IPS DF 6.9 (cell line): Measurements from ENCODE around the gene DCHS1.

ENCODE experiments used
- DNase-seq: peaks from one replicate; pipeline ENCODE4 v3.0.0-alpha.2; 2013; ENCODE audit warnings: low read depth, low spot score
- H3K27ac ChIP-seq: one replicate; pipeline ENCODE4 v1.5.1; 2013; ENCODE audit warnings: low read length, control low read depth
- H3K27me3 ChIP-seq: 2 replicates; pipeline ENCODE4 v1.6.1; 2013; ENCODE audit warnings: mild to moderate bottlenecking, low read length; ENCODE audit not compliant: control insufficient read depth, insufficient read depth
- H3K36me3 ChIP-seq: 2 replicates; pipeline ENCODE4 v1.6.1; 2013; ENCODE audit warnings: low read length; ENCODE audit not compliant: control insufficient read depth, insufficient read depth
- H3K4me1 ChIP-seq: 2 replicates; pipeline ENCODE4 v1.6.1; 2013; ENCODE audit warnings: low read length; ENCODE audit not compliant: control insufficient read depth, insufficient read depth
- H3K4me3 ChIP-seq: 2 replicates; pipeline ENCODE4 v1.5.1; 2013; ENCODE audit warnings: mild to moderate bottlenecking, low read length
- H3K9me3 ChIP-seq: 2 replicates; pipeline ENCODE4 v1.6.1; 2013; ENCODE audit warnings: low read length, inconsistent platforms; ENCODE audit not compliant: control insufficient read depth, insufficient read depth
- WGBS: extraction: QIAGEN DNeasy Blood & Tissue Kit; methylation state at CpG from one replicate; pipeline ENCODE4 v1.1.7; 2013; ENCODE audit warnings: mixed read lengths, missing lambda C conversion rate; ENCODE audit not compliant: insufficient read length, insufficient coverage; 5-methylcytosine and 5-hydroxymethylcytosine counted together

The DCHS1 gene

DNA sequence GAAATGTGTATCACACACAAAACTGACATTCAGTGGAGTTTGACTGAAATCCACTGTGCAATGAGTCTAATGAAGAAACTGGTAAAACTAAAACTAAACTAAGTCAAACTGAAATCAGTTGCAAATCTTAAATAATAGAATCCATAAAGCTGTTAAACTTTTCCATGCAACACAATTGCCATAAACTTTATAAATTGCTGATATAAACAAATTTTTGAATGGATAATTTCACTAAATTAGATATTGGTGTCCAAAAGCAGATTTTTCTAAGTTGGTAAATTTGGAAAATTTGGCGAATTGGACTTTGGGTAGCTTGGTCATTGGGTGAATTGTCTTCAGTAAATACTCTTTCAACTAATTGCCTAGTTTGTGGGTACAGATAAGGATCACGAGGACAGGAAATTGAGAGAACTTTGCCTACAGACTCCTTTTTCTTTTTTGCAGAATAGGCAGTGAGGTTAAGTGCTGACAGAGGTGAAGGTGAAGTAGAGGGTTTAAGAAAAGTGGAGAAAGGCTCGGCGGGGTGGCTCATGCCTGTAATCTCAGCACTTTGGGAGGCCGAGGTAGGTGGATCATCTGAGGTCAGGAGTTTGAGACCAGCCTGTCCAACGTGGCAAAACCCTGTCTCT is 14.7 kb upstream of the DCHS1 start:
- no peak overlapping the region for H3K4me3 ChIP-seq
- 100% methylated on average over 1 of the region's 6 CpGs for WGBS
- no peak for DNase-seq

DNA sequence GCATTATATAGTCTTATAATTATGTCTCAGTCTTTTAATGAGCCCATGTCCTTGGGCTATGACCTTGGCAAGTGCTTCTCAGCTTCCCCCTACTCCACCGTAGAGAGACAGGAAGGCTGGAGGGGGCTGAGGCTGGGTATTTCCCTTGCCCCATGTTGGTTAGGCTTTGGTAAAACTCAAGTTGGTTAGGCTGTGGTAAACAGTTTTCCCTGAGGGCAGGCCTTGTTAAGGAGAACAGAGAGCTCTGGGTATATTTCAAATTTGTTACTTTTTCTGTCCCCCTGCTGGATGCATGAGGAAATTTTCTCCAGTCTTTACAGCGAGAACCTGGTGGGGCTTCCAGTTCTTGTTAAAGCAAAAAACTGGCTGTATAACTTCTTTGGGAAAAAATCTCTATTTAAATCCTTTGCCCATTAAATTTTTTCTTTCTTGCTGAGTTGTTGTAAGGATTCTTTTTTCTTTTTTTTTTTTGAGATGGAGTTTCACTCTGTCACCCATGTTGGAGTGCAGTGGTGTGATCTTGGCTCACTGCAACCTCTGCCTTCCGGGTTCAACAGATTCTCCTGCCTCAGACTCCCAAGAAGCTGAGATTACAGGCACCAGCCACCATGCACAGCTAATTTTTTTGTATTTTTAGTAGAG is 12.2 kb upstream of the DCHS1 start:
- Histone ChIP-seq H3K36me3 (no peaks in the 10 kb centered on the region), H3K4me3 (no peak overlapping the region), H3K4me1 (no peaks in the 10 kb centered on the region), H3K9me3 (no peaks in the 10 kb centered on the region; the same call in 1 of the 2 replicates), H3K27ac (no peak overlapping the region), H3K27me3 (no peaks in the 10 kb centered on the region)
- no CpG with 5 or more reads among the region's 3 CpGs for WGBS
- no peak for DNase-seq

More for the DNA sequence above, 14.7 kb upstream of the DCHS1 start:
- Histone ChIP-seq H3K27me3 (no peaks in the 10 kb centered on the region), H3K36me3 (no peaks in the 10 kb centered on the region), H3K9me3 (no peaks in the 10 kb centered on the region; the same call in 1 of the 2 replicates), H3K4me1 (no peaks in the 10 kb centered on the region), H3K27ac (no peak overlapping the region)

DNA sequence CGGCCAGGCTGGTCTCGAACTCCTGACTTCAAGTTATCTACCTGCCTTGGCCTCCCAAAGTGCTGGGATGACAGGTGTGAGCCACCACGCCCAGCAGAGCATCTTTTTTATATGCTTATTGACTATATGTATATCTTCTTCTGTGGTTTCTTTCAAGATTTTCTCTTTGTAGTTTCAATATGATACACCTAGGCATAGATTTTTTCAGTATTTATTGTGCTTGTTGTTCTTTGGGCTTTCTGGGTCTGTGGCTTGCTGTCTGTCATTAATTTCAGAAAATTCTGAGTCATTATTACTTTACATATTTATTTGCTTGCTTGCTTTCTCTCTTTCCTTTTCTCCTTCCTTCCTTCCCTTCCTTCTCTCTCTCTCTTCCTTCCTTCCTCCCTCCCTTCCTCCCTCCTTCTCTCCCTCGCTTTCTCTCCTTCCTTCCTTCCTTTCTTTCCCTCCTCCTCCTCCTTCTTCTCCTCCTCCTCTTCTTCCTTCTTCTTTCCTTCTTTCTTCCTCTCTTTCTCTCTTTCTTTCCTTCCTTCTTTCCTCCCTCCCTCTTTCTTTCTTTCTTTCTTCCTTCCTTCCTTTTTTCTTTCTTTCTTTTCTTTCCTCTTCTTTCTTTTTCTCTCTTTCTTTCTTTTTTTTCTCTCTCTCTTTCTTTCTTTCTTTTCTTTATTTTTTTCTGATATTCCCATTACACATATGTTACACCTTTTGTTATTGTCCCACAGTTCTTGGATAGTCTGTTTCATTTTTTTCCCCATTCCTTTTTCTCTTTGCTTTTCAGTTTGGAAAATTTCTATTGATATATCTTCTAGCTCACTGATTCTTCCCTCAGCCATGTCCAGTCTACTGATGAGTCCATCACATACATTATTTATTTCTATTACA is 10.9 kb upstream of the DCHS1 start:
- no CpG with 5 or more reads among the region's 4 CpGs for WGBS
- no peaks in the 10 kb centered on the region for H3K36me3 ChIP-seq
- no peak overlapping the region for H3K4me3 ChIP-seq
- DNase-seq, result no peak
- no peaks in the 10 kb centered on the region for H3K4me1 ChIP-seq
- H3K27ac ChIP-seq, result no peak overlapping the region
- H3K27me3 ChIP-seq, result no peaks in the 10 kb centered on the region
- H3K9me3 ChIP-seq, result no peaks in the 10 kb centered on the region; the same call in 1 of the 2 replicates

DNA sequence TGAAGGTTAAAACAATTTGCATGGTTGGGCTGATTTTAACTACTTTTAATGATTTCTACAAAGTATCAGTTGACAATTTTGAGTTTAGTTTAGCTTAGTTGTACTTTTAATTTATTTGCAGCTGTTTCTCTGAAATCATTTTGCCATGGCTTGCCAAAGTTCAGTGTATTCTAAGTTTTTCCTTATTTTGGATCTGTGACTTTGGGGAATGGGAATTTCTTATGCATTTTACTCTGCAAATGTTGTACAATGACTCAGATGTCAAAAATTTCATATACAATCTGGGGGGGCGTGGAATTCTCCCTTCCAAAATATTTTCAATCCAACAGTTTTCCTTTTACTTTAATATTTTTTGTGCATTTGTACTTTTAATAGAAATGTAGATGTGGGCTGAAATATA is 8.9 kb upstream of the DCHS1 start:
- no peaks in the 10 kb centered on the region for H3K4me1 ChIP-seq
- WGBS, result no CpG with 5 or more reads among the region's 1 CpG
- H3K27ac ChIP-seq, result no peak overlapping the region
- H3K36me3 ChIP-seq, result no peaks in the 10 kb centered on the region
- DNase-seq, result no peak
- no peak overlapping the region for H3K4me3 ChIP-seq
- no peaks in the 10 kb centered on the region for H3K9me3 ChIP-seq
- no peaks in the 10 kb centered on the region for H3K27me3 ChIP-seq

DNA sequence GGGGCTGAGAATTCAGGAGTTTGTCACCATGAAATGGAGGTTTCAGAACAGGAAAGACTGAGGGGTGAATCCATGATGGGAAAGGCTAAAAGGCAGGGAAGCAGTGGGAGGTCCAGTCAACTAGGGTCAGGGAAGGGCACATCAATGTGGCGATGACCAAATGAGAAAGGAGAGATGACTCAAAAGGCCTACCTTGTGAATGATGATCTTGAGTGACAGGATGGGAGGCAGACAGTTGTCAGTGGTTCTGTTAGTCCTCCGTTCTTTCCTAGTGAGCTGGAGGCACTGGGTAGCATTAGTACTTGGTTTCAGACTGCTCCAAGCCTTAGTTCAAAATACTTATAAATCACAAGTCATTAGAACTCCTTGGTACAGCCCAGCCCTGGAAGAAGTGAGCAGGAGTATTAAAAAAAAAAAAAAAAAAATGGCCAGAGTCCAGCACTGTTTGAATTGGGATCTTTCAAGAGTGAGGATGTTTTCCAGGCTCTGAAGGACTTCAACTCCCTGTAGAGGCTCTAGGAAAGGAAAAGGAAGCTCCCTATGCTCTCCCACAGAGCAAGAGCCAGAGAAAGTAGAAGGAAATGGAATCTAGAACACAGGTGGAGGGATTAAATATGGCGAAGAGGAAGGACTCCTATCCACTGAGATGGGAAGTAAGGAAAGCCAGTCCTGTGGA is 8.3 kb upstream of the DCHS1 start:
- Histone ChIP-seq H3K9me3 (no peaks in the 10 kb centered on the region), H3K4me1 (no peaks in the 10 kb centered on the region), H3K27me3 (no peaks in the 10 kb centered on the region), H3K27ac (no peak overlapping the region), H3K4me3 (no peak overlapping the region), H3K36me3 (no peaks in the 10 kb centered on the region)
- no peak for DNase-seq
- WGBS, result no CpG with 5 or more reads among the region's 3 CpGs

DNA sequence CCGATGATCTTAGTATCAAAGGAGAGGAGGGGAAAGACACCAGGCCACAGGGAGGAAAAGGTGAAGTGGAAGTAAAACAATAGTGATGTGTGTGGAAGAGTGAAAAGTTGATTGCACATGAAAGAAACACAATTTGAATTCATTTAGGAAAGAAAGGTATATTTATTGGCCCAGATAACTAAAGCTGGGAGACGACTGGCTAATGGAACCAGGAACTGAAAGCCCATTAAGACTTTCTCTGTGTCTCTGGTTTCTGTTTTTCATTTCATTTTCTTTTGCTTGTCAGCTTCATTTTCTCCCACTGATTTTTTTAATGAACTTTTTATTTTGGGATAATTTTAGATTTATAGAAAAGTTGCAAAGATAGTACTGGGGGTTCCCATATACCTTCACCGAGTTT is 5.1 kb upstream of the DCHS1 start:
- Histone ChIP-seq H3K4me3 (no peak overlapping the region), H3K9me3 (no peaks in the 10 kb centered on the region), H3K27me3 (peaks cover 7% of the 10 kb centered on the region), H3K27ac (no peak overlapping the region), H3K36me3 (no peaks in the 10 kb centered on the region; the same call in 1 of the 2 replicates), H3K4me1 (no peaks in the 10 kb centered on the region)
- no CpG with 5 or more reads among the region's 3 CpGs for whole genome bisulfite sequencing
- DNase-seq, result no peak

DNA sequence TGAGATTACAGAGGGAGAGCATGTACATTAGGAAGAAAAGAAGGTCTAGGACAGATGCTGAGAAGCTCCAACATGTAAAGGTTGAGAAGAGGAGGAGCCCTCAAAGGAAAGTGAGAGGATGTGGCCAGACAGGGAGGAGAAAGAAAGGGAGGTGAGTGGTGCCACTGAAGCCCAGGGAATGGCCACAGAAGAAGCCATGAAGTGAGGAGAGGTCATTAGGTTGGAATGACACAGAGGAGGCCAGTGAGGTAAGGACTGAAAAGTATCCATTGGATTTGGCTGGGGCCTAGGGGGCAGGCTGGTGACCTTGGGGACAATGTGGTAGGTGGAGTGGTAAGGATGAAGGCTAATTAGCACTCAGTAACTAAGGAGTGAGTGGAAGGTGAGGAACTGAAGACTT is 3.0 kb upstream of the DCHS1 start:
- Histone ChIP-seq H3K4me1 (peaks cover 4% of the 10 kb centered on the region; the same call in 1 of the 2 replicates), H3K27ac (no peak overlapping the region), H3K27me3 (peaks cover 12% of the 10 kb centered on the region), H3K36me3 (no peaks in the 10 kb centered on the region; the same call in 1 of the 2 replicates), H3K9me3 (no peaks in the 10 kb centered on the region), H3K4me3 (no peak overlapping the region)
- DNase-seq, result no peak

DNA sequence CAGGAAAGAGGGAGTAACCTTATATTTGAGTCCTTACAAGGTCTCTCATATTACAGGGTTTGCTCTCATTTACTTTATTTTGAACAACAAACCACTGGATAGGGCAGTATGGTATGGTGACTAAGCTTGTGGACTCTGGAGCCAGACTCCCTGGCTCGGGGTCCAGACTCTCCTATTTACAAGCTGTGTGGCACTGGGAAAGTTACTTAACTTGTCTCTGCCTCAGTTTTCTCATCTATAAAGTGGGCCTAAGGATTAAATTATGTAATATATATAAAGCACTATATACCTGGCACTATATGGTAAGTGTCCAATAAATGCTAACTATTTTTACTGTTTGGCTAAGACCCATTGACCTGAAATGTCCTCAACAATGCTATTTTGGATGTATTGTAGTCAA is 1.7 kb upstream of the DCHS1 start:
- peaks cover 12% of the 10 kb centered on the region for H3K27me3 ChIP-seq
- no CpG with 5 or more reads among the region's 1 CpG for WGBS

DNA sequence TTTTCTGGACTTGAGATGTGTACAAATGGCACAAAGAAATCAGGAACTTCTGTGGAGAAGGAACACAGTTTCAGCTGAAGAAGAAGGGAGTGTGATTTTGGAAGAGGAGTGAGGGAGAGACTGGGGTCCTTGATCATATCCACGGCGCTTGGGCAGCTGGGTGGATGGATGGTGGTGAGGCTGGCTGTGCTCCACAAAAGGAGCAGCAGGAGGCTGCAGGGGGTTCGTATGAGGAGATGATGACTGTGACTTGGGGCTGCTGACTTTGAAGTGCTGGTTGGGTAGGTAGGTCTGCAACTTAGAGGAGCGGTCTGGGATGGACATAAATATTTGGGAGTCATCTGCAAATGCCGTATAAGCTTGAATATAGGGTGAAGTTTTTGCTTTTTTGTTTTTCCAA is 1.3 kb upstream of the DCHS1 start:
- no CpG with 5 or more reads among the region's 5 CpGs for WGBS
- Histone ChIP-seq H3K27me3 (peaks cover 12% of the 10 kb centered on the region), H3K36me3 (no peaks in the 10 kb centered on the region; the same call in 1 of the 2 replicates), H3K9me3 (no peaks in the 10 kb centered on the region), H3K4me1 (peaks cover 4% of the 10 kb centered on the region; the same call in 1 of the 2 replicates), H3K27ac (no peak overlapping the region), H3K4me3 (no peak overlapping the region)
- DNase-seq, result no peak

More for the DNA sequence above, 1.7 kb upstream of the DCHS1 start:
- no peak for DNase-seq
- Histone ChIP-seq H3K9me3 (no peaks in the 10 kb centered on the region), H3K4me3 (no peak overlapping the region), H3K27ac (no peak overlapping the region), H3K36me3 (no peaks in the 10 kb centered on the region; the same call in 1 of the 2 replicates), H3K4me1 (peaks cover 4% of the 10 kb centered on the region; the same call in 1 of the 2 replicates)

DNA sequence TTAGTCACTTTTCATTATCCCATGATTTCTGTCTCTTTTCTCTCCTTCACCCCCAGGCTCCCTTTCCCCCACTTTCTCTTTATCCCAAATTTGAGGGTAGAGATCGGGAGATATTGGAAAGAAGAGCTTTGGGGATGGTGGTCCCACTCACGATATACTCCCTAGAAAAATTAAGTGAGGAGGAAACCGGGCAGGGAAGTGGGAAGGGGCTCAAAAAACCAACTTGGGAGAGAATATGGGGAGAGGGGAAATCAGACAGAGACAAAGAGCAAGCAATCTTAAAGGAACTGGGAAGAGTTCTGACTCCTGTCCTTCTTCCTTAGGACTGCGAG is 941 bp upstream of the DCHS1 start:
- H3K27me3 ChIP-seq, result peaks cover 12% of the 10 kb centered on the region
- no CpG with 5 or more reads among the region's 4 CpGs for WGBS
- H3K9me3 ChIP-seq, result no peaks in the 10 kb centered on the region
- no peak overlapping the region for H3K27ac ChIP-seq
- DNase-seq, result no peak
- H3K4me3 ChIP-seq, result no peak overlapping the region; the same call in 1 of the 2 replicates
- H3K36me3 ChIP-seq, result no peaks in the 10 kb centered on the region; the same call in 1 of the 2 replicates
- peaks cover 4% of the 10 kb centered on the region; the same call in 1 of the 2 replicates for H3K4me1 ChIP-seq
